ENCODE results near the gene MKS1. TPM values are rescaled to one million over a fixed set of nuclear protein-coding genes. Genes with fewer than 3 reads are reported as not detected.

The MKS1 gene
- total RNA-seq, result 13.1 and 19.5 TPM in 2 replicates

GRCh38 chr17:58219007-58219788, at the start of gene MKS1:
TSS of gene MKS1 (minus strand) at chr17:58219255. CDS start at chr17:58219230, 25 bp downstream.

GRCh38 chr17:58238147-58238634, 19.1 kb upstream of the MKS1 start, which contains the start of gene LPO:
TSS of gene LPO (plus strand) at chr17:58238584. CDS start at chr17:58242980, 4,396 bp downstream.

GRCh38 chr17:58192612-58193011, 26.4 kb downstream of the MKS1 start, which contains the start of gene EPX:
TSS of gene EPX (plus strand) at chr17:58192726. CDS start at chr17:58192847, 121 bp downstream.

GRCh38 chr17:58166682-58167081, 52.4 kb downstream of the MKS1 start, which contains the start of gene OR4D2:
TSS of gene OR4D2 (plus strand) at chr17:58166982. CDS start at chr17:58169656, 2,674 bp downstream.

Other genes starting within 250 kb of the MKS1 start
- 33.7 and 37.2 TPM in 2 replicates for gene VEZF1, start 231.0 kb downstream of the MKS1 start, total RNA-seq
- 309 and 476 TPM in 2 replicates for gene SRSF1, start 212.0 kb downstream of the MKS1 start, total RNA-seq
- gene DYNLL2, start 135.8 kb downstream of the MKS1 start, total RNA-seq, result 15.1 and 22.0 TPM in 2 replicates
- under 0.01 TPM in 1 of 2 replicates, not detected in the other for gene OR4D1, start 70.9 kb downstream of the MKS1 start, total RNA-seq
- not detected in 2 replicates for gene OR4D2, start 52.3 kb downstream of the MKS1 start, total RNA-seq
- not detected in 2 replicates for gene EPX, start 26.5 kb downstream of the MKS1 start, total RNA-seq
- not detected in 2 replicates for gene LPO, start 19.3 kb upstream of the MKS1 start, total RNA-seq
- 0.15 and 0.17 TPM in 2 replicates for gene MPO, start 61.7 kb upstream of the MKS1 start, total RNA-seq
- gene TSPOAP1, start 109.5 kb upstream of the MKS1 start, total RNA-seq, result 0.15 and 0.50 TPM in 2 replicates
- gene SUPT4H1, start 132.9 kb upstream of the MKS1 start, total RNA-seq, result 36.2 and 48.4 TPM in 2 replicates
- gene RNF43, start 198.3 kb upstream of the MKS1 start, total RNA-seq, result under 0.01 TPM in 2 replicates